NOMO-1 (cell line): ENCODE results near the gene CDK2.
"Not testable (repeated sequence)": the region's sequence is repeated elsewhere in the genome, so short reads cannot be mapped to it uniquely, and the experiment has no call there.

Experiments used
- DNase-seq, 2 experiments: peaks; one replicate each; lab custom pipeline; 2025; ENCODE audit not compliant: unreplicated experiment in 2 of 2; lab: John Stamatoyannopoulos, UW

Gene CDK2

DNA sequence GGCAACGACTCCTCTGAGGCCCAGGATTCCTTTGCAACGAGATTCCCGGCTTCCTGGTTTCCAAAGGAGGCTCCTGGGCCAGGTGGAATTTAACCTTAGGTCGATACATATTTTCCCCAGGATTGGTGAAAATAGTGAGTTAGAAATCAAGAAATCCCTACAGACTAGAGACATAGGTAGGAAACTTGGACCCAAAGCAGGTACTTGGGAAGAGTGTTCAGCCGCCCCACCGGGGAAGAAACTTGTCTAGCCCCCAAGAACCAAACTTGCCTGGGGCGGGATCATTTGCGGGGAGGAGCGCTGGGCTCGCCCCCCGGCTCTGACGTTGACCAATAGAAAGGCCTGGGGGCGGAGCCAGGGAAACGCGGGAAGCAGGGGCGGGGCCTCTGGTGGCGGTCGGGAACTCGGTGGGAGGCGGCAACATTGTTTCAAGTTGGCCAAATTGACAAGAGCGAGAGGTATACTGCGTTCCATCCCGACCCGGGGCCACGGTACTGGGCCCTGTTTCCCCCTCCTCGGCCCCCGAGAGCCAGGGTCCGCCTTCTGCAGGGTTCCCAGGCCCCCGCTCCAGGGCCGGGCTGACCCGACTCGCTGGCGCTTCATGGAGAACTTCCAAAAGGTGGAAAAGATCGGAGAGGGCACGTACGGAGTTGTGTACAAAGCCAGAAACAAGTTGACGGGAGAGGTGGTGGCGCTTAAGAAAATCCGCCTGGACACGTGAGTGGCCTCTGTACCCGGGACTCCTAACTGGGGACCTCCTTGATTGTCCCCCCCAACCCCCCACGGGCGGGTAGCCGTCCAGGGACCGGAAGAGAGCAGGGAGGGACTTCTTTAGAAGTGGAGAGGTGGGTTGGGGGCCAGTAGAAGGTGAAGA, at the start of gene CDK2:
Gene CDK2 (plus strand): TSS at position 423 of the 874 bp plus-strand sequence. CDS start 179 bp downstream, at position 602.
- DNase-seq = peak; percentile 77 to 87

DNA sequence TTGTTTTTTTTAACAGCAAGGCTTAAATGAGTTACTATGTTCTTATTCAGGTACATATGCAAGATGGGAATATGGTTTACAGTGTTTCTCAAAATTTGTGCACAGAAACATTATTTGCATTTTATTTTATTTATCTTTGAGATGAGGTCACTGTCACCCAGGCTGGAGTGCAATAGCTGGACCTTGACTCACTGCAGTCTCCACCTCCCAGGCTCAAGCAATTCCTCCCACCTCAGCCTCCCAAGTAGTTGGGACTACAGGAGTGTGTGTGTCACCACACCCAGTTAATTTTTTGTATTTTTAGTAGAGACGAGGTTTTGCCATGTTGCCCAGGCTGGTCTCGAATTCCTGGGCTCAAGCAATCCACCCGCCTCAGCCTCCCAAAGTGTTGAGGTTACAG, 47.6 kb upstream of the CDK2 start:
- DNase-seq = not testable (repeated sequence)

DNA sequence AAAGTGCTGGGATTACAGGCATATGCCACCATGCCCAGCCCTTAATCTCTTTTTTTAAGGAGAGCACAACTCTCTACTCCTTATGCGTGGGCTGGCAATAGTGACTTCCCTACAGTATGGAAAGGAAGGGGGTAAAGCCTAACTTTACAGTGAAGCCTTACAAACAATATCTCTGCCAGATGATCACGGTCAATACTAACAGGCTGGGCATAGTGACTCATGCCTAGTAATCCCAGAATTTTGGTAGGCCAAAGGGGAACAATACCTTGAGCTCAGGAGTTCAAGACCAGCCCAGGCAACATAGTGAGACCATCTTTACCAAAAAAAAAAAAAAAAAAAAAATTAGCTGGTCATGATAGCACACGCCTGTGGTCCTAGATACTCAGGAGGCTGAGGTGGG, 44.5 kb upstream of the CDK2 start:
- DNase-seq = no peak

DNA sequence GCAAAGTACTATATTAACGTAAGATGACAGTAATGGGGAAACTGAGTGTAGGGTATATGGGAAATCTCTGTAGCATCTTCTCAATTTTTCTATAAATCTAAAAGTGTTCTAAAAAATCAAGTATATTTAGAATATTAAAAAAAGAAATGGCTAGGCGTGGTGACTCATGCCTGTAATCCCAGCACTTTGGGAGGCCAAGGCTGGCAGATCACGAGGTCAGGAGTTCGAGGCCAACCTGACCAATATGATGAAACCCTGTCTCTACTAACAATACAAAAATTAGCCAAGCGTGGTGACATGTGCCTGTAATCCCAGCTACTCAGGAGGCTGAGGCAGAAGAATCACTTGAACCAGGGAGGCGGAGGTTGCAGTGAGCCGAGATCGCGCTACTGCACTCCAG, 43.0 kb upstream of the CDK2 start:
- DNase-seq = not testable (repeated sequence)

DNA sequence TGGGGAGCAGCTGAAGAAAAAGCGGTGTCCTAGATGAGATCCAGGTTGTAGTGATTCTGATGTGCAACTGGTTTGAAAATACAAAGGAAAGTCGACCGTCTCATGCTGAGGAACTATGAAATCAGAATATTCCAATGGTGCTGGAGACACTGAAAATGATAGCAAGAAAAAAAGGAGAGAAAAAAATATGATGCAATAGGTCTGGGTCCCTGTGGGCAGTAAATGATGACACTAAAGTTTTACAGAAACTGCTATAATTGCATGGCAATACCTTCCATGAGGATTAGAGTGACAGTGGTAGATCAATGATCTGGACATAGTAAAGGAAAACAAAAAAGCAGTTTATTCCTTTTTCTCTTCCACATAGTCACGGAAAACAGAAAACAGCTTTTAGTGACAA, 41.3 kb upstream of the CDK2 start:
- DNase-seq = no peak

DNA sequence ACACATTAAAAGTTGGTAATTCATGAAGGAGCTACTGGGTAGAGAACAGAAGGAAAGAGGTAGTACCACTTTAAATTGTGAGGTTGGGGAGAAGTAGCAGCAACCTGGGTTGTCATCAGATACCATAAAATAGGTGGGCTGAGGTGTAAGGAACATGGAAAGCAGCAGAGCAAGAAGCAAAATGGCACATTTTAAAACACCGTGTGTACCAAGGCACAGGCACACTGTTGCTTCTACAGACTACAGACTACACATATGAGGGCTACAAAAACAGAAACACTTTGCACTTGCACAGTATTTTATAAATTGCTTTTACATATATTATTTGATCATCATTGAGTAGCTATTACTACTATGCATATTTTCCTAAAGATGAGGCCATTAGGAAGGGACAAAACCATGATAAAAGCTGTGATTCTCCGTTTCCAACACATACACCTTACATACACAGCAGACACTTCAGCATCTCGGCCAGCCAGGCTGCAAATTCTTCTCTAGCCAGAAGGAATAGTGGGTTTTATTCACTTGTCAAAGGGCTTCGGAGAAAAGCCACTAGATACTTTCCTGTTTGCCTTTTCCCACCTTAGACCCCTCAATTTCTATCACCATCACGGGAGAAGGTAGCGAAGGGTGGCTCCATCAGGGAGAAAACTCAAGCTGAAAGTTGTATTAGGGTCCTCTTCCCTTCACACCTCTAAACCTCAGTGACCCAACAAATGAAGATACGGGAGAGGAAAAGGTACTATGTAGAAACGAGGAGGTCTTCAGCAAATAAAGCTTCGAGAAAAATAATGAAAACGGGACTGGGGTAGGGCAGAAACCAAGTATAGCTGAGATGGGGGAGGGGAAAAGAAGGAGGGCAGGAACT, 40.5 kb upstream of the CDK2 start:
- DNase-seq = no peak

DNA sequence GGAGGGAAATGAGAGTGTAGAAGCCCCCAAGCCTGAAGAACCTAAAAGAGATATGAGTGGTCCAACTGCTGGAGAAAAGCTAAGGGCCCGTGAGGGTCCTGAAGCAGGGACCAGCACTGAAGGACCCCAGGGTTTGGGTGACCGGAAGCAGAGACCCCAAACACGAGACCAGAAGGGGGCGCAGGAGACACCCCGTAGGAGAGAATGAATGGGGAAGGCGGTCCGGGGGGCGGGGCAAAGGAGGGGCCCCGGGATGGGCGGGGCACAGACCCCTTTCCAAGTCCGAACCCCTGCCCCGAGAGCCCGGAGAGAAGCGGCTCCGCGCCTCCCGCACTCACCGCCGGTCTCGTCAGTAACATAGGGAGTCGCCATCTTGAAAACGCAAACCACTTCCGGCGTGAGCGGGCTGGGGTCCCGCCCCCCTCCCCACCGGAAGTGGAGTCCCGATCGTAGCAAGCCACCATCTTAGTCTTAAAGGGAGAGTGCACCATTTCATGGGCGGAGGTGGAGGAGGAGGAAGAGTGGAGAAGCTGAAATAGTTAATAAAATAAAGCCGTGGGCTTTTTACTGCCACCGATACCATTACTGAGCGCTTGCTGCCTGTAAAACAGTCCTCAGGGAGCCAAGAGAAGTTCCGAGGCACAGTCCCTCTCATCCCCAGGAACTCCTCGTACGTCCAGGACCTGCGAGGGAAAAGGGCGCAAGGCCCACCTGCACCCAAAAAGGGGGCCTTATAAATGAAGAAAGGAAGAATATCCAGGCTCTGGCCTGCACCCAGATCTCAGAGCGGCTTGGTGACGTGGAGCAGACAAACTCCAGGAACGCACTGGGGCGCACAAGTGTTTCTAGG, 39.7 kb upstream of the CDK2 start:
- DNase-seq = peak; percentile 81 to 94

DNA sequence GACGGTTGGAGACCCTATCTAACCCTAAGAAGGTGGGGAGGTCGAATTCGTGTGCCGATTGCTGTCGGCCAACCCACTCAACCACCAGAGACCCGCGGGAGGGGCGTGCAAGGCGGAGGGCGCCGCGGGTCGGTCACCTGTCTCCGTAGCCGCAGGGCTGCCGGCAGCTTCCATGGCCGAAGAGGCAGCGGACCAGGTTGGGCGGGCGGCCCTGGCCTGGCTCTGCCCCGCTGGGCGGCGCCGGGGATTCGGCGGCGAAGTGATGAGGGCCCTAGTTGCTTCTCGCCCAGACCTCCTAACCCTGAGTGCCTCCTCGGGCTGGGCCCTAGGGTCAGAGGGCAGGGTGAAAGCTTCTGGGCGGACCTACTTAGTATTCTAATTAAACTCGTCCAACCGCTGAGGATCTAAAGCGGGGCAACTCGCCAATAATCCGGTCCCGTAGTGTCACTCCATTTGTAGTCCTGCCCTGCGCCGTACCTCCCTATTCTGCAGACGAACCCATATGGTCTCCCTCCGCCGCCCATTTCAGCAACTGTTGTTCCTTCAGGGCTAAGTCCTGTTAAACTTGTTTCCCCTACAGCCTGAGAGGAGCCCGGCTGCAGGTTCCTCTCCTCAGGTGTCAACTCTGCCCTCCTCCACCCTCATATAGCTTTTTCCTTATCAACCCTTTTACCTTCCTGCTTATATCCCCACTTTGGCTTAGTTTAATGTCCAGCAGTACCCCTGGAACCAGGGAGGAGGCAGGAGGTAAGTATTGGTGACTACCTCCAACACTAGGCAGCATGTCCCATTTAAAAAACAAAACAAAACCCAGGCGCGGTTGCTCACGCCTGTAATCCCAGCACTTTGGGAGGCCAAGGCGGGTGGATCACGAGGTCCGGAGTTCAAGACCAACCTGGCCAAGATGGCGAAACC, 38.8 kb upstream of the CDK2 start, which contains the start of gene PYM1:
Gene PYM1 (minus strand): TSS at position 307 of the 915 bp plus-strand sequence. CDS start 133 bp downstream, at position 174.
- peak; percentile 91 to 97 for DNase-seq

DNA sequence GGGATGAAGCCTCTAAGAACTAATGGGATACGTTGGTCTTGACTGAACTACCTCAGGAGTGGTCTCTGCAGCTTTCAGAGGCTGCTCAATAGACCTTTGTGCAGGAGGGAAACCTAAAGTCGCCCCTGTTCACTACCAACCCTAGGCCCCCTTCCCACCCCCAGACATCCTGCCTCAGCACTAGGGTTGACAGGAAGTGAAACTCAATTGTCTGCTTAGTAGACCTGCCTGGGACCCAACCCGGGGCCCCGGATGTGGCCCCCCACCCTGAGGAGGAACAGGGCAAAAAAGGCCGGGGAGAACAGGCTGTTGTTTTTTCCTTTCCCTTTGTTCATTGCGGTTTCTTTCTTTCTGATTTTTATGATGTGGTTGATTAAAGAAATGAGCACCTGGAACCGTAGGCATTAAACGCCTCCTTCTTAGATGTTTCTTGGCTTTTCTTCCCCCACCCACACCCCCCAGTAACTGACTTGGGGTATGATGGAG, 37.3 kb upstream of the CDK2 start:
- DNase-seq = peak; percentile 15 to 47

DNA sequence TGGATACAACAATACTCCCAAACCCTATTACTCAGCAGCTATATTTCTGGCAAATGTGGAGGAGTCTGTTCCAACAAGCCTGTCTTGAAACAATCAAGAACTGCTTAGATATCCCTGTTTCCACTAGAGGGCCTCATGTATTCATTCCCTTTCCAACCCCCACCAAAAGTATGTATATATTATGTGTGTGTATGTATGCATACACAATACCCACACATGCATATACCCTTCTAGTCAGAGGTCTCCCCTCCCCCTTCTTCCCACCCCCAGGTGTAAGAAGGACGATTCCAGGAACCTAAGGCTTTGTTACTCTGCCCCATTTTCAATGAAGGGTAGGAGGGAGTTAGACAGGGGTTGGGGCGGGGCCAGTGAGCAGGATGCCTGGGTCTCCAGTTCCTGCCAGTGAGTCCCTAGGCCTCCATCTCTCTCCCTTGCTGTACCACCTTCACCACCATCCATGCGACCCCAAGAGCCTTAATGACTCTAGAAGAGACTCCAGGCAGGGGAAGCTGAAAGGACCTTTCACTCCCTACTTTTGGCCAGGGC, 35.8 kb upstream of the CDK2 start, which contains the start of gene DGKA:
Gene DGKA (plus strand): TSS at position 392 of the 546 bp plus-strand sequence. CDS start 5,342 bp downstream, outside the sequence.
- DNase-seq = peak; percentile 16 to 70

DNA sequence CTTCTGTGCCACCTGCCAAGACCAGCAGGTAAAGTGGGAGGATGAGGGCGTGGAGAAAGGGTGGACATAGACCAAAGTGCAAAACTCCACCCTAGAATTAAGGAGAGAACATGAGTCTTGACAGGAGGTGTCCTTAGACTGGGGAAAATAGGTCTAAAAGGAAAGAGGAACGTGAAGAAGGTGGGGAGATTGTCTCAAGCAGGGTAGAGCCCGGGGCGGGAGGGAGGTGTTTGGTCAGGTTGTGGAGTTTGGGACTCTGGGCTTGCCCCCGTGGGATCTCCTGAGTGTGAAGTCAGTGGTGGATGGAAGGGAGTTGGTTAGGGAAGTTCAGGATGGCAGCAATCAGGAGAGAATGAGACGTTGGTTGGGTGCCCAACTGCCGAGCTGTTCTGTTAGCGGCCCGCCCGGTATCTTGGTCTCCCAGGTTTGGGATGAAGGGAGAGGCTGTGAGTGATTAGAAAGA, 35.3 kb upstream of the CDK2 start:
- no peak for DNase-seq

DNA sequence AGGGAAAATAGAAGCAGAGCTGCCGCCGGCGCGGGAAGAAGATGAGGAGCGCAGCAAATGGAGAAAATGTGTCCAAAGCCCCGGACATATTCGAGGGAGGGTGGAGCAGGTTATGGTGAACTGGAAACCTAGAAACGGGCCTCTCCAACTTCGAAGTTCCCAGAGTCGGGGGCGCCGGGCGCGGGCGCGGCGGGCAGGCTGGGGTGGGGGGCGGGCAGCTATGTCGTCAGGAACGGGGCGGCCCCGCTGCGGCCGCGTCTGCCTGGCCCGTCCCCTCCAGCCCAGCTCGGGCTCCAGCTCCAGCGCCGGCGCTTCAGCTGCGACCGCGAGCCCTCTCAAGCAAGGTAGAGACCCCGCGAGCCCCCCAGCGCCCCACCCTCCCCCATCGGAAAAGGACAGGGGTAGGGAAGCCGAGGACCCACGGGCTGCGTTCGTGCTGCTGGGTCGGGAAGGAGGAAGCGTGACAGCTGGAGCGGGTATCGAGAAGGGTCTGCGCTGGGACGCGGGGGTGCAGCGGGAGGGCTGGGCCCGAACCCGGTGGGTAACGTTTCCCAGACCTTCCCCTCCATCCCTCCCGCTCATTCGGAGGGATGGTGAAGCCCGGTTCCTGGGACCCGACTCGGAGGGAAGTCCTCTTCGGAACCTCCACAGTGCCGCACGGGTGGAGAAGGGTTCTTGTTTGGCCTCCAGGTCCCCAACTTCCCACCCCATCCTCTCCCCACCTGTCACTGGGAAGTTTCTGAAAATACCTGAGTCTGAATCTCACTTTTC, 34.7 kb upstream of the CDK2 start:
- peak in 1 of 2 experiments; percentile 11 for DNase-seq

DNA sequence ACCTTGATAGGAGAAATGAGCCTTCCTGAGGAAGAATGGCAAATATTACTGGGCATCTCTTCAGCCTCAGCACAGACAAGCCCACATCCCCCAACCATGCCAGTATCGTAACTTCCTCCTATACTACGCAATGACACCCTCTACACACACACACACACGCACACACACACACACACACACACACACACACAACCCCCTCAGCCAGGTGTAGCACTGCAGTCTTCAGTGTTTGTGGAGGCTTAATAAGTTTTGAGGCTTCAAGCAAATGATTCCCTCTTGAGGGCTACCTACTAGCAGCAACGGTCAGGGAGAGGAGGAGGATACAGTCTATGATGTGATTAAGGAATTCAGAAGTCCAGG, 34.1 kb upstream of the CDK2 start:
- DNase-seq = peak; percentile 39

DNA sequence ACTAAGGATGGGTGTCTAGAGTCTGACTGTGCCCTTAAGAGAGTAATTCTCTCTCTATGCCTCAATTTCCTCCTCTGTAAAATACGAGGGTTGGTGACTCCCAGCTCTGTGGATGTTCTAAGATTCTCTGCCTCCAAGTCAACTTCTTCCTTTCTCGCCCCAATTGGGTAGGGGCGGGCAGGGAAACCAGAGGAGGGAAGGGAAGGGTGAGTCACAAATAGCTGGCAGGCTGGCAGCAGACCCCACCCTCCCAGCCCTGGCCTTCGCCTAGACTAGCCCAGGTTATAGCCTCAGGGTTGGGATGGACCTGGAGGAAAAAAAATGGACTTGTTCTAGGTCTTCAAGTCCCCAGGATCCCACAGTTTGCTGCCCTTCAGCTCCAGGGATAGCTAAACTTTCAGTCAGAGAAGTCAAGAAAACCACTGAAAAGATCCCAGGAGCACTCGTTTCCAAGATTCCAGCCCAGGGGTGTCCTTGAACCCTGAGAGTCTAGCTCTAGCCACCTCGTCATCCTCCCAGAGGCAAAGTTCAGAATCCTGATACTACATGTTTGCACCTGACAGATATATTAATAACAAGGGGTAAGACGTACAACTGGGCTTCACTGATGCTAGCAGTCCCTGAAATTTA, 33.3 kb upstream of the CDK2 start:
- DNase-seq = no peak

DNA sequence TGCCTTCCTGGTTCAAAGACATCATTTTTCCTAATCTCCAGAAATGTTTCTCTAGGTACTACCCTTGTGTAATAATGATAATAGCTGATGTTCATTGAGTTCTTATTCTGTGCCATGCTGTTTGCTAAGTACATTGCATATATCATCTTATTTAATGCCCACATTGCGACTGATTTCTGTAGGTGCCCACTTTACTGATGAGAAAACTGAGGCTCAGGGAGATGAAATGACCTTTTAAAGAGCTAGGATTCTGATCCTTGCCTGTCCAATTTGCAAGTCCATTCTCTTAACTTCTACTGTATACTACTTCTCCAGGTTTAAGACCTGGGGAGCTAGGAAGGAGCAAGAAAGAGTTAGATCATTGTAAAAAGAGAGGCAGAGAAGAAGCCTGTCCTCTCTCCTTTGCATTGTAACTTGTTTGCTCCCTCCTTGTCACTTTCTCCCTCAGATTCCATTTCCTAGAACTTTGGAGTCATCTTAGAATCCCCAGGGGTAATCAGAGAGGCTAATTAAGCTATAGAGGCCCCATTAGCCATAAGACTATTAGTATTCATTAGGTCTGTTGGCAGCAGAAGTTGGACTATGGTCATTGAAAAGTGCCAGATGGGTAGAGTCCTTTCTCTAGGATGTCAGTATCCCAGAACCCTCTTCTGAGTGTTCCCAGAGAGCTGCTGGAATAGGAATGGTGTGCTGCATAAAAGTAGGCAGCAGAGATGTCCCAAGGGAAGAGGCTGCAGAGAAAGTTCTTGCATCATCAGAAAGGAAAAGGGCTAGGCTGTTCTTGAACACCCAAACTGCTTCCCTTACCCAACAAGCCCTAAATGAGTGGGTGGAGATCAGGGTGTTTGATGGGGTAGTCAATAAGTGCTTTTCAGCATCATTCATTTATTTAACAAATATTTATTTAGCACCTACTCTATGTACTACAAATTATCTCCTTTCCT, 32.6 kb upstream of the CDK2 start:
- no peak for DNase-seq

DNA sequence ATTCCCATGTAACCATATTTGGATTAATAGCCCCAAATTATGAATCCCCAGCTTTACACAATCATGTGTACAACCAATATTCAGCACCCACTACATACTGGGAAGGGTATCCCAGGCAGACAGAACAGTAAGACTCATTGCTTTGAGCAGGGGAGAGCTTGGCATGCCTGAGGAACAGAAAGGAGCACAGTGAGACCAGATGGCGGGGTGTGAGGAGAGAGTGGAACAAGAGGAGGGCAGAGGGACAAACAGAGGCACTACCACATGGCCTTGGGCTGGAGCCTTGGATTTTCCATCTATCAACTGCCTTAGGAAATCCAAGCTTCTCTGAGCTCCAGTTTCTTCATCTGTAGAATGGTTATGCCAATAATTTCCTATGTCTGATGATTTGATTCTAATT, 31.9 kb upstream of the CDK2 start:
- no peak for DNase-seq

DNA sequence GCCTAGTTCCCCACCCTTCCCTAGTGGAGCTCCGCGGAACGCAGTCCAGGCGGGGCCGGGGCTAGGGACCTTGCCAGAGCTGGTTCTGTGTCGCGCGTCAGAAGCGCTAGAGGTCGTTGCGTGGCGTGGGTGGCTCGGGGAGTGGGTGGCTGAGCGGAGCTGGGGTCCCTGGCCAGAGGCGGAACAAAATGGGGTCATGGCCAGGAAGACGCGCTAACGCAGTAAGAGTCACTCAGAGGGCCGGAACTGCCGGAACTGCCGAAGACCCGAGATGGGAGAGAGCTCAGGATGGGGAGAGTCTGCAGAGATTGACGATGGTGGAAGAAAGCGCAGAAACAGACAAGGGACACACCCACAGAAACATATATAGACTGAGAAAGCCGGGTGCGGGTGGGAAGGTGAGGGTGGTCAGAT, 30.9 kb upstream of the CDK2 start:
- no peak for DNase-seq
